C4-2B (cell line): Measurements from ENCODE around the gene SLC4A1AP.
"Not testable (repeated sequence)": the region's sequence is repeated elsewhere in the genome, so short reads cannot be mapped to it uniquely, and the experiment has no call there.

ENCODE experiments used
- H3K27ac ChIP-seq: fragments of 450-650 bp; 2 replicates; pipeline ENCODE4 v1.5.1; 2017
- CTCF ChIP-seq: fragments of 450-650 bp; conservative IDR thresholded peaks from 2 replicates; pipeline ENCODE4 v1.5.1; 2017; ENCODE audit warnings: mild to moderate bottlenecking
- ZFX ChIP-seq: fragments of 450-650 bp; IDR thresholded peaks from 2 replicates; pipeline ENCODE4 v1.6.1; 2017

Gene SLC4A1AP

GRCh38 chr2:27627963-27628766, 35.5 kb upstream of the SLC4A1AP start:
- no peak for TF ChIP-seq ZFX
- TF ChIP-seq CTCF, result no peak
- peak overlapping the region; percentile 88 for H3K27ac ChIP-seq

GRCh38 chr2:27628767-27629709, 34.7 kb upstream of the SLC4A1AP start, which contains the start of the genes CCDC121 and GPN1:
CCDC121 (minus strand) TSS chr2:27629012; CDS start chr2:27627799, 1,213 bp downstream.
GPN1 (plus strand) TSS chr2:27629050; CDS start chr2:27629059, 9 bp downstream.
- no peak for TF ChIP-seq ZFX
- no peak for TF ChIP-seq CTCF
- H3K27ac ChIP-seq, result peak within 1 kb of the TSS; percentile 88

- H3K27ac ChIP-seq, result not testable (repeated sequence)
These were observed 33.4 kb upstream of the SLC4A1AP start for GRCh38 chr2:27630257-27630656.

DNA sequence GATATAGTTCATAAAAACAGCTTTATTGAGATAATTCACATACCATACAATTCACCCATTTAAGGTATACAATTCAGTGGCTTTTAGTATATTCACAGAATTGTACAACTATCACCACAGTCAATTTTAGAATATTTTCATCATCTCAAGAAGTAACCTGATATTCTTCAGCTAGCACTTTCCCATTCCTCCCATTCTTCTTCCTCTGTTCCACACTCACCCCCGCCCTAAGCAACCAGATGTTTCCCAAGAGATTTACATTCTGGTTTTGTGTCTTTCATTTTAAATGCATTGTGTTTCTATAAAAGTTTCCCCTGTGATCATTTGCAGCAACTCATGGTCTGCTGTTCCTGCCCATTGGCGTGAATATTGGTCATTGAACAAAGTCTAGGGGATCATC, 29.4 kb upstream of the SLC4A1AP start:
- H3K27ac ChIP-seq, result no peak overlapping the region
- TF ChIP-seq CTCF (no peak), ZFX (no peak)

DNA sequence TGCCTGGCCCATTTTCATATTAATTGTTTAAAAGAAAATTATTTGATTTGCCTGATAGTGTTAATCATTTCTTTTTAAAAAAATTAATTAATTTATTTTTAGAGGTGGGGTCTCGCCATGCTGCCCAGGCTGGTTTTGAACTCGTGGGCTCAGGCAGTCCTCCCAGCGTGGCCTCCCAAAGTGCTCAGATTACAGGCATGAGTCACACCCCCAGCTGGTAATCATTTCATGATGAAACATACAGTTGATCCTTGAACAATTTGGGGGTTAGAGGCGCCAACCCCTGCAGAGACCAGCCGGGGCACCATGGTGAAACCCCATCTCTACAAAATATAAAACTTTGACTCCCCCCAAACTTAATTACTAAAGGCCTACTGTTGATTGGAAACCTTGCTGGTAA, 26.9 kb upstream of the SLC4A1AP start:
- H3K27ac ChIP-seq, result no peak overlapping the region
- TF ChIP-seq ZFX, result no peak
- TF ChIP-seq CTCF, result no peak

DNA sequence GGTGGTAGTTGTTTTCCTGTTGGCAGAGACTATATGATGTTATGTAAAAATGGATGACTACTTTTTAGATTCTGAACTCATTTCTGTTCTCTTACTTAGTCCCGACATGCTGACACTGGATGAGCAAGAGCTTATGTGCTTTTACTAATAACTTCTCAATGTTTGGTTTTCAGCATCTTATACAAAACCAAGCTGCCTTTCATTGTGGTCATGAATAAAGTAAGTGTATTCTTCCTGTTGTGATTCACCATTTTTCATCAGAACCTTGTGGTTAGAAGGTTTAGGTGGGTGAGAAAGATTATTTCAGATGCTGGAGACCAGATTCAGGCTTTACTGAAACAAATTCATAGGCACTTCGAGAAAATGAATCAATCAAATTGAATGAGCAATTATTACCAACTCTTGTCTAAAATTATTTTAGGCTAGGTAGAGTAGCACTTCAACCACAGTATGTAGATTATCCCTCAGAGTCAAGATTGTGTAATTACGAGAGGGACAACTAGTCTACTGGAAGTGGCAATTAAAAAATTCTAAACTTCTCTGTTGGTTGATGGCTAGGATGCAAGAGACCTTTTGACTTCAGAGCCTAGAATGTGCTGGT, 25.6 kb upstream of the SLC4A1AP start:
- no peak for TF ChIP-seq ZFX
- TF ChIP-seq CTCF, result no peak
- no peak overlapping the region for H3K27ac ChIP-seq

GRCh38 chr2:27638709-27639108, 25.0 kb upstream of the SLC4A1AP start:
- no peak overlapping the region for H3K27ac ChIP-seq
- no peak for TF ChIP-seq ZFX
- TF ChIP-seq CTCF, result no peak
